IMR-90 (cell line): ENCODE results near the gene MRC1. TPM values are rescaled to one million over a fixed set of nuclear protein-coding genes. Genes with fewer than 3 reads are reported as not detected.

Source experiments
- ATAC-seq: fragments of 200-7000 bp; cut with Tn5 transposase; 2 replicates; pipeline ENCODE4 v1.9.1; 2020; ENCODE audit warnings: low read depth, mild to moderate bottlenecking, moderate library complexity
- BruUV-seq: library from RNA; stranded (reverse); fragments of 400-500 nt; replicated peaks from 2 replicates; lab custom pipeline; 2021; lab: Mats Ljungman, UMichigan
- CTCF ChIA-PET: fragments of 300-600 bp; formaldehyde crosslinking; extraction: SDS; loops from one replicate; lab custom pipeline; 2021; ENCODE audit warnings: antibody characterized with exemption; lab: Yijun Ruan, JAX
- POLR2A ChIA-PET: fragments of 300-600 bp; sonication (Branson Sonifier 250); formaldehyde crosslinking; loops from one replicate; lab custom pipeline; 2022; ENCODE audit warnings: antibody characterized with exemption; ENCODE audit not compliant: unreplicated experiment; lab: Charles Lee
- DNase-seq: peaks from one replicate; pipeline ENCODE4 v3.0.0; 2013
- H2AFZ ChIP-seq: replicated peaks from 2 replicates; pipeline ENCODE3; 2013; ENCODE audit warnings: low read length, mild to moderate bottlenecking; ENCODE audit not compliant: poor library complexity
- H2AK5ac ChIP-seq: 2 replicates; pipeline ENCODE4 v1.6.1; 2013; ENCODE audit warnings: low read depth, low read length, inconsistent platforms
- H2AK9ac ChIP-seq: replicated peaks from 2 replicates; pipeline ENCODE3; 2013; ENCODE audit warnings: mild to moderate bottlenecking, low read depth, low read length, moderate library complexity; ENCODE audit not compliant: poor library complexity
- H2BK120ac ChIP-seq: 2 replicates; pipeline ENCODE4 v1.6.1; 2013; ENCODE audit warnings: low read depth, low read length, inconsistent platforms
- H2BK15ac ChIP-seq: 3 replicates; pipeline ENCODE4 v1.6.1; 2013; ENCODE audit warnings: low read depth, low read length, inconsistent platforms
- H2BK20ac ChIP-seq: 2 replicates; pipeline ENCODE4 v1.6.1; 2013; ENCODE audit warnings: low read depth, mild to moderate bottlenecking, inconsistent platforms, low read length, moderate library complexity
- H2BK5ac ChIP-seq: 2 replicates; pipeline ENCODE4 v1.6.1; 2013; ENCODE audit warnings: mild to moderate bottlenecking, low read depth, low read length, inconsistent platforms; ENCODE audit not compliant: poor library complexity, severe bottlenecking
- H3K14ac ChIP-seq: replicated peaks from 2 replicates; pipeline ENCODE4 v1.6.1; 2013; ENCODE audit warnings: low read depth, low read length, inconsistent platforms
- H3K18ac ChIP-seq: 2 replicates; pipeline ENCODE4 v1.6.1; 2013; ENCODE audit warnings: low read depth, low read length, control low read depth
- H3K23ac ChIP-seq: 2 replicates; pipeline ENCODE4 v1.6.1; 2013; ENCODE audit warnings: low read depth, low read length, inconsistent platforms
- H3K27ac ChIP-seq: 2 replicates; pipeline ENCODE4 v1.5.1; 2013; ENCODE audit warnings: mild to moderate bottlenecking, control low read depth, low read length; ENCODE audit not compliant: insufficient read depth
- H3K27me3 ChIP-seq: 2 replicates; pipeline ENCODE4 v1.6.1; 2013; ENCODE audit warnings: low read length; ENCODE audit not compliant: control insufficient read depth, insufficient read depth
- H3K36me3 ChIP-seq: 2 replicates; pipeline ENCODE4 v1.6.1; 2013; ENCODE audit warnings: low read length, mixed read lengths; ENCODE audit not compliant: control insufficient read depth, insufficient read depth
- H3K4ac ChIP-seq: 2 replicates; pipeline ENCODE4 v1.6.1; 2013; ENCODE audit warnings: low read depth, low read length, inconsistent platforms
- H3K4me1 ChIP-seq: 2 replicates; pipeline ENCODE4 v1.6.1; 2013; ENCODE audit warnings: low read length, mixed read lengths; ENCODE audit not compliant: control insufficient read depth, insufficient read depth
- H3K4me2 ChIP-seq: 2 replicates; pipeline ENCODE4 v1.6.1; 2013; ENCODE audit warnings: low read depth, mild to moderate bottlenecking, control low read depth, low read length, moderate library complexity
- H3K4me3 ChIP-seq: 2 replicates; pipeline ENCODE4 v1.5.1; 2013; ENCODE audit warnings: low read depth, mild to moderate bottlenecking, control low read depth, low read length, moderate library complexity; ENCODE audit not compliant: insufficient read depth
- H3K56ac ChIP-seq: 2 replicates; pipeline ENCODE4 v1.6.1; 2013; ENCODE audit warnings: low read length, inconsistent platforms; ENCODE audit not compliant: insufficient read depth; ENCODE audit errors: extremely low read depth
- H3K79me1 ChIP-seq, 2 experiments: 2 replicates each; pipeline ENCODE4 v1.6.1; 2013; ENCODE audit warnings: low read length in 2 of 2, inconsistent platforms in 1 of 2, low read depth in 1 of 2
- H3K9ac ChIP-seq: 2 replicates; pipeline ENCODE4 v1.6.1; 2013; ENCODE audit warnings: low read depth, low read length, control low read depth
- H3K9me1 ChIP-seq: 2 replicates; pipeline ENCODE4 v1.6.1; 2013; ENCODE audit warnings: low read length, inconsistent platforms; ENCODE audit not compliant: insufficient read depth
- H3K9me3 ChIP-seq: 2 replicates; pipeline ENCODE4 v1.6.1; 2013; ENCODE audit warnings: low read length; ENCODE audit not compliant: control insufficient read depth, insufficient read depth
- H4K20me1 ChIP-seq: 2 replicates; pipeline ENCODE4 v1.6.1; 2013; ENCODE audit warnings: low read length, inconsistent platforms; ENCODE audit not compliant: insufficient read depth
- H4K5ac ChIP-seq: 2 replicates; pipeline ENCODE4 v1.6.1; 2013; ENCODE audit warnings: mild to moderate bottlenecking, low read depth, low read length, control low read depth
- H4K8ac ChIP-seq, 2 experiments: 2 replicates each; pipeline ENCODE4 v1.6.1; 2013; ENCODE audit warnings: low read depth in 2 of 2, low read length in 2 of 2, control low read depth in 1 of 2, inconsistent platforms in 1 of 2
- H4K91ac ChIP-seq: 2 replicates; pipeline ENCODE4 v1.6.1; 2013; ENCODE audit warnings: low read depth, low read length, inconsistent platforms; ENCODE audit not compliant: insufficient read depth
- BHLHE40 ChIP-seq: fragments of 150-350 bp; IDR thresholded peaks from 2 replicates; pipeline ENCODE4 v1.6.1; 2016; ENCODE audit warnings: mild to moderate bottlenecking, low read depth, low read length
- CTCF ChIP-seq: conservative IDR thresholded peaks from 2 replicates; pipeline ENCODE4 v1.5.1; 2012; ENCODE audit warnings: mild to moderate bottlenecking, low read depth, low read length, improper control_type of control experiment
- ELK1 ChIP-seq: fragments of 150-350 bp; IDR thresholded peaks from 2 replicates; pipeline ENCODE4 v1.6.1; 2016; ENCODE audit warnings: low read depth, mild to moderate bottlenecking, low read length, moderate library complexity, borderline replicate concordance
- MAZ ChIP-seq: IDR thresholded peaks from 2 replicates; pipeline ENCODE4 v1.6.1; 2012; ENCODE audit warnings: low read depth, mild to moderate bottlenecking, low read length, improper control_type of control experiment, moderate library complexity, borderline replicate concordance
- MXI1 ChIP-seq: IDR thresholded peaks from 2 replicates; pipeline ENCODE4 v1.6.1; 2012; ENCODE audit warnings: low read depth, mild to moderate bottlenecking, low read length, moderate library complexity, borderline replicate concordance
- RAD21 ChIP-seq: IDR thresholded peaks from 2 replicates; pipeline ENCODE4 v1.6.1; 2012; ENCODE audit warnings: low read length, improper control_type of control experiment
- RFX5 ChIP-seq: IDR thresholded peaks from 2 replicates; pipeline ENCODE4 v1.8.0; 2012; ENCODE audit warnings: low read depth, mild to moderate bottlenecking, low read length, moderate library complexity
- SMC3 ChIP-seq: fragments of 150-350 bp; IDR thresholded peaks from 2 replicates; pipeline ENCODE4 v1.6.1; 2016; ENCODE audit warnings: low read depth, mild to moderate bottlenecking, antibody characterized with exemption, low read length, moderate library complexity
- WGBS, 2 experiments: methylation state at CpG; one replicate each; pipeline versions ENCODE4 v1.1.5 to v1.1.7; 2013; ENCODE audit warnings: missing lambda C conversion rate in 2 of 2; ENCODE audit not compliant: insufficient read length in 1 of 2; ENCODE audit errors: extremely low coverage in 2 of 2; 5-methylcytosine and 5-hydroxymethylcytosine counted together
- dilution Hi-C: fragments of 300-500 bp; cut with HindIII; formaldehyde crosslinking; loops from one replicate; pipeline ENCODE4 v1.14.3; 2018; ENCODE audit warnings: low sequenced_read_pairs; ENCODE audit not compliant: unreplicated experiment
- in situ Hi-C: fragments of 300-500 bp; cut with MboI; formaldehyde crosslinking; loops from 3 replicates; pipeline ENCODE4 v1.14.3; 2019; ENCODE audit warnings: low sequenced_read_pairs, inconsistent platforms, mixed read lengths
- intact Hi-C: fragments of 100-400 bp; cut with micrococcal nuclease; formaldehyde crosslinking; loops from 2 replicates; pipeline ENCODE4 v1.10.0; 2022
- polyA plus RNA-seq, 3 experiments: library from polyadenylated mRNA; depleted of rRNA; stranded (reverse); fragments of >200 nt; gene quantifications; 2 replicates each; pipeline ENCODE4 v1.2.3, GENCODE V29; 2012; ENCODE audit warnings: low replicate concordance in 1 of 3
- total RNA-seq: library from RNA; depleted of rRNA; stranded (reverse); fragments of >200 nt; gene quantifications from 2 replicates; pipeline ENCODE4 v1.2.3, GENCODE V29; 2012

The MRC1 gene
- total and polyA plus RNA-seq, 2 of the 4 experiments (the other 2 are of a cell fraction) = not detected

GRCh38 chr10:17872191-17873091 lies 63.3 kb downstream of the MRC1 start:
- no peak overlapping the region for H3K9ac ChIP-seq
- H3K9me3 ChIP-seq = no peaks in the 10 kb centered on the region
- no peak overlapping the region for H2AK5ac ChIP-seq
- H3K4me3 ChIP-seq = no peak overlapping the region
- H3K27ac ChIP-seq = no peak overlapping the region
- no peaks in the 10 kb centered on the region for H3K9me1 ChIP-seq
- ChIA-PET POLR2A (no interaction called here), CTCF (interaction anchor here (0.6 to 1.1 kb wide), 3 partner anchors 273 to 332 kb away, joined by 3 read pairs; no protein-coding TSS in a partner anchor)
- no peak overlapping the region for H3K23ac ChIP-seq
- no peaks in the 10 kb centered on the region for H3K79me1 ChIP-seq
- H4K20me1 ChIP-seq = no peaks in the 10 kb centered on the region
- H2BK120ac ChIP-seq = no peak overlapping the region
- peak; percentile 21 for DNase-seq
- H4K91ac ChIP-seq = no peak overlapping the region
- peak; percentile 44 for ATAC-seq
- no peak overlapping the region for H3K56ac ChIP-seq
- no peaks in the 10 kb centered on the region for H3K36me3 ChIP-seq
- TF ChIP-seq CTCF (peak; percentile 39), SMC3 (peak; percentile 39), ELK1 (no peak), MAZ (no peak), RFX5 (no peak), RAD21 (peak; percentile 56), BHLHE40 (no peak), MXI1 (no peak)
- H3K14ac ChIP-seq = no peak overlapping the region
- in situ Hi-C loops (no loop called here), intact Hi-C loops (no loop called here), dilution Hi-C loops (no loop called here)
- H2BK5ac ChIP-seq = no peak overlapping the region
- peaks cover 22% of the 10 kb centered on the region; the same call in 1 of the 2 replicates for H3K27me3 ChIP-seq
- no peak overlapping the region for H2BK20ac ChIP-seq
- no peak overlapping the region for H2AFZ ChIP-seq
- no peak overlapping the region for H4K8ac ChIP-seq
- H3K4me2 ChIP-seq = no peak overlapping the region
- H3K18ac ChIP-seq = no peak overlapping the region
- H2BK15ac ChIP-seq = no peak overlapping the region
- no peaks in the 10 kb centered on the region for H3K4me1 ChIP-seq
- H2AK9ac ChIP-seq = no peak overlapping the region
- no peak overlapping the region for H3K4ac ChIP-seq
- no peak overlapping the region for H4K5ac ChIP-seq
- no TSS peak for BruUV-seq
- WGBS, 2 experiments = 50% methylated on average over 2 of the region's 8 CpGs; no CpG with 5 or more reads in 1 of the 2 experiments
